Measurements from ENCODE around the gene ATP4B.
"Not testable (repeated sequence)": the region's sequence is repeated elsewhere in the genome, so short reads cannot be mapped to it uniquely, and the experiment has no call there.

Gene ATP4B

GRCh38 chr13:113623491-113624234, 34.3 kb downstream of the ATP4B start:
- no peak overlapping the region for H3K4me3 ChIP-seq (ENCODE audit: low read depth, low read length, poor library complexity, severe bottlenecking)
- no peaks in the 10 kb centered on the region for H3K4me1 ChIP-seq (ENCODE audit: insufficient read depth, low read length, severe bottlenecking)
- no peaks in the 10 kb centered on the region for H3K9me2 ChIP-seq (ENCODE audit: low read depth, low read length)
- peaks cover 96% of the 10 kb centered on the region for H3K36me3 ChIP-seq (ENCODE audit: insufficient read depth, low read length)
- H3K27me3 ChIP-seq (ENCODE audit: insufficient read depth, low read length) = no peaks in the 10 kb centered on the region
- H2AFZ ChIP-seq (ENCODE audit: low read length) = no peak overlapping the region
- H3K27ac ChIP-seq (ENCODE audit: low read depth, low read length, poor library complexity, severe bottlenecking) = no peak overlapping the region
- no peaks in the 10 kb centered on the region for H4K20me1 ChIP-seq (ENCODE audit: insufficient read depth, low read length)
- no peak overlapping the region for H3K4me2 ChIP-seq (ENCODE audit: low read length)
- TF ChIP-seq EZH2 (IDR thresholded peaks at IDR 0.05; ENCODE audit: borderline replicate concordance, low read length) = no peak
- TF ChIP-seq, protein P1, sequence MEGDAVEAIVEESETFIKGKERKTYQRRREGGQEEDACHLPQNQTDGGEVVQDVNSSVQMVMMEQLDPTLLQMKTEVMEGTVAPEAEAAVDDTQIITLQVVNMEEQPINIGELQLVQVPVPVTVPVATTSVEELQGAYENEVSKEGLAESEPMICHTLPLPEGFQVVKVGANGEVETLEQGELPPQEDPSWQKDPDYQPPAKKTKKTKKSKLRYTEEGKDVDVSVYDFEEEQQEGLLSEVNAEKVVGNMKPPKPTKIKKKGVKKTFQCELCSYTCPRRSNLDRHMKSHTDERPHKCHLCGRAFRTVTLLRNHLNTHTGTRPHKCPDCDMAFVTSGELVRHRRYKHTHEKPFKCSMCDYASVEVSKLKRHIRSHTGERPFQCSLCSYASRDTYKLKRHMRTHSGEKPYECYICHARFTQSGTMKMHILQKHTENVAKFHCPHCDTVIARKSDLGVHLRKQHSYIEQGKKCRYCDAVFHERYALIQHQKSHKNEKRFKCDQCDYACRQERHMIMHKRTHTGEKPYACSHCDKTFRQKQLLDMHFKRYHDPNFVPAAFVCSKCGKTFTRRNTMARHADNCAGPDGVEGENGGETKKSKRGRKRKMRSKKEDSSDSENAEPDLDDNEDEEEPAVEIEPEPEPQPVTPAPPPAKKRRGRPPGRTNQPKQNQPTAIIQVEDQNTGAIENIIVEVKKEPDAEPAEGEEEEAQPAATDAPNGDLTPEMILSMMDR (IDR thresholded peaks at IDR 0.05; ENCODE audit: low read length) = no peak
- H3K9ac ChIP-seq (ENCODE audit: low read length) = no peak overlapping the region
- H3K79me2 ChIP-seq (ENCODE audit: insufficient read depth, low read length) = peaks cover 22% of the 10 kb centered on the region
- H3F3A ChIP-seq (ENCODE audit: insufficient read depth, low read length) = no peaks in the 10 kb centered on the region
- H3K9me3 ChIP-seq (ENCODE audit: low read length) = no peaks in the 10 kb centered on the region

GRCh38 chr13:113622791-113623490, 35.1 kb downstream of the ATP4B start:
- H3K9me3 ChIP-seq (ENCODE audit: low read length) = no peaks in the 10 kb centered on the region
- H4K20me1 ChIP-seq (ENCODE audit: insufficient read depth, low read length) = no peaks in the 10 kb centered on the region
- no peak overlapping the region for H2AFZ ChIP-seq (ENCODE audit: low read length)
- no peaks in the 10 kb centered on the region for H3F3A ChIP-seq (ENCODE audit: insufficient read depth, low read length)
- TF ChIP-seq, protein P1 (IDR thresholded peaks at IDR 0.05; ENCODE audit: low read length) = no peak
- no peak for TF ChIP-seq EZH2 (IDR thresholded peaks at IDR 0.05; ENCODE audit: borderline replicate concordance, low read length)
- H3K9me2 ChIP-seq (ENCODE audit: low read depth, low read length) = no peaks in the 10 kb centered on the region
- H3K4me1 ChIP-seq (ENCODE audit: insufficient read depth, low read length, severe bottlenecking) = no peaks in the 10 kb centered on the region
- H3K79me2 ChIP-seq (ENCODE audit: insufficient read depth, low read length) = peaks cover 30% of the 10 kb centered on the region
- no peak overlapping the region for H3K4me2 ChIP-seq (ENCODE audit: low read length)
- no peak overlapping the region for H3K9ac ChIP-seq (ENCODE audit: low read length)
- H3K36me3 ChIP-seq (ENCODE audit: insufficient read depth, low read length) = peaks cover 96% of the 10 kb centered on the region
- no peak overlapping the region for H3K27ac ChIP-seq (ENCODE audit: low read depth, low read length, poor library complexity, severe bottlenecking)
- no peaks in the 10 kb centered on the region for H3K27me3 ChIP-seq (ENCODE audit: insufficient read depth, low read length)
- no peak overlapping the region for H3K4me3 ChIP-seq (ENCODE audit: low read depth, low read length, poor library complexity, severe bottlenecking)

DNA sequence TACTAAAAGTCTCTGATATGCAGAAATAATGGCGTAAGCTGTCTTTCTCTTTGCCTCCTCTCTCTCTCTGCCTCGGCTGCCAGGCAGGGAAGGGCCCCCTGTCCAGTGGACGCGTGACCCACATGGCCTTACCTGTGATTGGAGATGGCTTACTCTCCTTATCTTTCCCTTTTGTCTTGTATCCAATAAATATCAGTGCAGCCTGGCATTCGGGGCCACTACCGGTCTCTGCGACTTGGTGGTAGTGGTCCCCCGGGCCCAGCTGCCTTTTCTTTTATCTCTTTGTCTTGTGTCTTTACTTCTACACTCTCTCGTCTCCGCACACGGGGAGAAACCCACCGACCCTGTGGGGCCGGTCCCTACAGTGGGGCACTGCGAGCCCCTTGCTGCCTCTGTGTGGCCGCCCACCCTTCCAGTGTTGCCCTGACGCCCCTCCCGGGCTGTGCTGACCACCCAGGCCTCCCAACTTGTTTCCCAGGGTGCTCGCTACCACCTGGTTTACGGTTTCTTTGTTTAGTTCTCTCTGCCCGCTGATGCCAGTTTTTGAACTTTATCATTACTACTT, 35.9 kb downstream of the ATP4B start:
- H3K36me3 ChIP-seq (ENCODE audit: insufficient read depth, low read length) = peaks cover 96% of the 10 kb centered on the region
- not testable (repeated sequence) for H3K9ac ChIP-seq (ENCODE audit: low read length); H3F3A ChIP-seq (ENCODE audit: insufficient read depth, low read length); H3K27ac ChIP-seq (ENCODE audit: low read depth, low read length, poor library complexity, severe bottlenecking); H3K9me2 ChIP-seq (ENCODE audit: low read depth, low read length); H3K4me2 ChIP-seq (ENCODE audit: low read length); H2AFZ ChIP-seq (ENCODE audit: low read length); H3K27me3 ChIP-seq (ENCODE audit: insufficient read depth, low read length); H3K4me3 ChIP-seq (ENCODE audit: low read depth, low read length, poor library complexity, severe bottlenecking); H4K20me1 ChIP-seq (ENCODE audit: insufficient read depth, low read length); H3K9me3 ChIP-seq (ENCODE audit: low read length); H3K4me1 ChIP-seq (ENCODE audit: insufficient read depth, low read length, severe bottlenecking)
- peaks cover 34% of the 10 kb centered on the region for H3K79me2 ChIP-seq (ENCODE audit: insufficient read depth, low read length)
